ENCODE results near the gene COPRS.

COPRS gene

DNA sequence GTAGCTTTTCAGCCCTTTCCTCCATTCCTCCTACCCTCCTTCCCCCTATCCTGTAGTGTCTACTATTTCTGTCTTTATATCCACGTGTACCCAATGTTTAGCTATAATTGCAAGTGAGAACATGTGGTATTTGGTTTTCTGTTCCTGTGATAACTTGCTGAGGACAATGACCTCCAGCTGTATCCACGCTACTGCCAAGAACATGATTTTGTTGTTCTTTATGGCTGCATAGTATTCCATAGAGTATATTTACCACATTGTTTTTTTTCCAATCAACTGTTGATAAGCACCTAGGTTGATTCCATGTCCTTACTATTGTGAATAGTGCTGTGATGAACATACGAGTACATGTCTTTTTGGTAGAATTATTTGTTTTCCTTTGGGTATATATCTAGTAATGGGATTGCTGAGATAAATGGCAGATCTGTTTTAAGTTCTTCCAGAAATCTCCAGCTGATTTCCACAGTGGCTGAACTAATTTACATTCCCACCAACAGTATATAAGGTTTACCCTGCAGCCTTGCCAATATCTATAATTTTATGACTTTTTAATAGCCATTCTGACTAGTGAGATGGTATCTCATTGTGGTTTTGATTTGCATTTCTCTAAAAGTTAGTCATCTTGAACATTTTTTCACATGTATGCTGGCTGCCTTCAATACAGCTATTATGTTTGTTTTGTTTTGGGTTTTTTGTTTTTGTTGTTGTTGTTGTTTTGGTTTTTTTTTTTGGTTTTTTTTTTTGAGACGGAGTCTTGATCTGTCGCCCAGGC, 10.9 kb upstream of the COPRS start:
- H3K9me3 Mint-ChIP-seq, result no peaks in the 10 kb centered on the region
- intact Hi-C loops (cut with micrococcal nuclease), result no loop called here
- H3K4me1 Mint-ChIP-seq (ENCODE audit: low read depth), result no peaks in the 10 kb centered on the region
- H3K27ac Mint-ChIP-seq, result no peak overlapping the region
- no peak overlapping the region for H3K4me3 Mint-ChIP-seq
- H3K27me3 Mint-ChIP-seq, result no peaks in the 10 kb centered on the region
- H3K36me3 Mint-ChIP-seq (ENCODE audit: low read depth), result peaks cover 100% of the 10 kb centered on the region

DNA sequence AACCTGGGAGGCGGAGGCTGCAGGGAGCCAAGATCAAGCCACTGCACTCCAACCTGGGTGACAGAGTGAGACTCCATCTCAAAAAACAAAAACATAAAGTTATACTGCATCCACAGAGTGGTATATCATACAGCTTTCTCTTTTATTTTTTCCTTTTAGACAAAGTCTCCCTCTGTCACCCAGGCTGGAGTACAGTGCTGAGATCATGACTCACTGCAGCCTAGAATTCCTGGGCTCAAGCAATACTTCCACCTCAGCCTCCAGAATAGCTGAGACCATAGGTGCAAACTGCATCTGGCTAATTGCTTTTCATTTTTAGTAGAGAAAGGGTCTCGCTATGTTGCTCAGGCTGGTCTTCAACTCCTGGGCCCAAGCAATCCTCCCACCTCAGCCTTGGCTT, 10.0 kb upstream of the COPRS start:
- Mint-ChIP-seq H3K27ac (no peak overlapping the region), H3K27me3 (no peaks in the 10 kb centered on the region), H3K4me3 (no peak overlapping the region), H3K4me1 (ENCODE audit: low read depth) (no peaks in the 10 kb centered on the region), H3K9me3 (no peaks in the 10 kb centered on the region), H3K36me3 (ENCODE audit: low read depth) (peaks cover 100% of the 10 kb centered on the region)
- intact Hi-C loops (cut with micrococcal nuclease), result no loop called here

DNA sequence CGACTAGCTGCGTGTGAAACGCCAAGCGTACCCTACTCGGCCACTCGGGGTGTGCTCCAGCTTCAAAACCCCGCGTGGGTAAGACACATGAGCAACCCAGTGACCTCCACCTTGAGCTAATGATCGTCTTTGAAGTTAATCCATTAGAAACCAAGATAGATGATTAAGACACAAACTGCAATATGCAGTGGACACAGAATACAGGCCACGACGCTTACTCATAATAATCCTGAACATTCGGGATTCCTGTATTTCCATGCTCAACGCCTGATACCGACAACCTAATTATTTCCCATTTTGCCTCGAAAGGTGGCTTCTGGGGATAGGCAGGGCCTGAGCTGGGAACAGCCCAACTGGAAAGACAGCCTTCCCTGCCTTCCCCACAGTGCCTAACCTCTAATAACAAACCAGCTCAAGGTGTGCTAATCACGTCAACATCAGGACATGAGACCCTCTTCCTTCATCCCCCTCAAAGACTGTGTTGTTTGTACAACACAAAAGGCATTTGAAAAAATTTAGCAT, 504 bp upstream of the COPRS start:
- Mint-ChIP-seq H3K27ac (no peak overlapping the region), H3K4me3 (peak overlapping the region; percentile 62), H3K27me3 (no peaks in the 10 kb centered on the region), H3K36me3 (ENCODE audit: low read depth) (peaks cover 45% of the 10 kb centered on the region), H3K9me3 (no peaks in the 10 kb centered on the region), H3K4me1 (ENCODE audit: low read depth) (peaks cover 27% of the 10 kb centered on the region)
- intact Hi-C loops (cut with micrococcal nuclease), result loop anchor here (5.0 kb wide), 2 partner anchors 43 to 307 kb away; partner anchors contain the start of gene UTP6

DNA sequence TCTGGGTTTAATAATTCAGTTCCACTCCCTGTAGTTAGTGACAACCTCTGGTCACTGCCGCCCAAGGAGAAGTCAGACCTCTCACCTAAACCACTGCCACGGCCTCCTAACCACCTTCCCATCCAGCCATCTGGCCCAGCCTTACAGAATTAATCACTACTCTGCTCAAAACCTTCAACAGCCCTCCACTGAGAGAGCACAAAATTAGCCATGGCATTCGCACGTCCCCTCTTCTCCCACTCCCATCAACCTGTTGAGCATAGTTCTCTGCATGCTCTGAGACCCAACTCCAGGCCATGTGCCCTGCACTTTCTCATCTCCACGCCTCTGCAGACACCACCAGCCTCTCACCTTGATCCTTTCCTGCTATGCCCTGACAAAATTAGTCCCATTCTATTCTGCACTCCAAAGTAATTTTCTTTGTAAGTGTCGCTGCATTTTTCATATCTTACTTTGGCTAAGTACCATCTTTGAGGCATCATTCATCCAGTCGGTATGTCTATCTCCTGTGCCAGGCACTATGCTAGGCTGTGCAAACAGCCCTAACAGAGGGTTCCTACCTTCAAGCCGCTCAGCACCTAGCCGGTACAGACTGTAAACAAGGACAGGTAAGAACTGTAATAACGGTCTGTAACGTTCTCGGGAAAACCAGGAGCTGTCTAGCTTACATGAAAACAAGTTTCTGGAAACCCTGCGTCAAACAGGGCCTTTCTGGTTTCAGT, 963 bp downstream of the COPRS start:
- no peaks in the 10 kb centered on the region for H3K27me3 Mint-ChIP-seq
- peak overlapping the region; percentile 1 for H3K27ac Mint-ChIP-seq
- H3K9me3 Mint-ChIP-seq, result no peaks in the 10 kb centered on the region
- H3K4me3 Mint-ChIP-seq, result peak overlapping the region; percentile 76
- H3K36me3 Mint-ChIP-seq (ENCODE audit: low read depth), result peaks cover 42% of the 10 kb centered on the region
- intact Hi-C loops (cut with micrococcal nuclease), result loop anchor here (5.0 kb wide), 2 partner anchors 44 to 306 kb away; partner anchors contain the start of gene UTP6
- H3K4me1 Mint-ChIP-seq (ENCODE audit: low read depth), result peaks cover 29% of the 10 kb centered on the region

DNA sequence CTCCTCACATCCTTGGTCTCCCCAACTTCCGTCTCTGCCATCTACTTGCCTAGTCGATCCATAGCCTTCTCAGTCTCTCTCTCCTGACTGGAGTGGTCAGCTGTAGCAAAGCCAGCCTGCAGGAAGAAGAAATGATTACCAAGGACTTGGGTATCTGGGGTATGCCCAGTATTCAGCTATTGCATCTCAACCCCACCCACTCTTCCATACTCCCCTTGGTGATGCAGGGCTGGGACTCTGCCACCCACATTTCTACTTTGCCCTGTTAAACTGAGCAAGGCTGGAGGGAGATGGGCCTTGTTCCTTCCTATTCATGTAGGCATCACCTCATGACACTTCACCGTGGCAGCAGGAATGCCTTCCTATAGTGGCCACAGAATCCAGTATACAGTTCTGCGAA, 2.3 kb downstream of the COPRS start:
- no peak overlapping the region for H3K27ac Mint-ChIP-seq
- H3K36me3 Mint-ChIP-seq (ENCODE audit: low read depth), result peaks cover 42% of the 10 kb centered on the region
- no peak overlapping the region for H3K4me3 Mint-ChIP-seq
- peaks cover 29% of the 10 kb centered on the region for H3K4me1 Mint-ChIP-seq (ENCODE audit: low read depth)
- no peaks in the 10 kb centered on the region for H3K27me3 Mint-ChIP-seq
- H3K9me3 Mint-ChIP-seq, result no peaks in the 10 kb centered on the region
- intact Hi-C loops (cut with micrococcal nuclease), result loop anchor here (5.0 kb wide), 2 partner anchors 46 to 304 kb away; partner anchors contain the start of gene UTP6

DNA sequence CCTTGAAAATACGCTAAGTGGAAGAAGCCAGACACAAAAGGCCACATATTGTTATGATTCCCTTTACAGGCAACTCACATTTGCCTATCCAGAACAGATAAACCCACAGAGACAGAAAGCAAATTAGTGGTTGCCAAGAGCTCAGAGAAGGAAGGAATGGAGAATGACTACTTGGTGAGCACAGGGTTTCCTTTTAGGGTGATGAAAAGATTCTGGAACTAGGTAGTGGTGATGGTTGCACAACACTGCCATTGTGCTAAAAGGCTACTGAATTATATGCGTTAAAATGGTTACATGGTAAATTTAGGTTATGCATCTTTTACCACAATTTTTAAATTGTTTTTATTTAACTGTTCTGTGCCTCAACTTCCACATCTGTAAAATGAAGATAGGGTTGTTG, 4.4 kb downstream of the COPRS start:
- no peaks in the 10 kb centered on the region for H3K27me3 Mint-ChIP-seq
- no peak overlapping the region for H3K27ac Mint-ChIP-seq
- no peaks in the 10 kb centered on the region for H3K9me3 Mint-ChIP-seq
- H3K36me3 Mint-ChIP-seq (ENCODE audit: low read depth), result peaks cover 49% of the 10 kb centered on the region
- H3K4me3 Mint-ChIP-seq, result no peak overlapping the region
- peaks cover 27% of the 10 kb centered on the region for H3K4me1 Mint-ChIP-seq (ENCODE audit: low read depth)
- intact Hi-C loops (cut with micrococcal nuclease), result loop anchor here (5.0 kb wide), 2 partner anchors 48 to 302 kb away; partner anchors contain the start of gene UTP6

DNA sequence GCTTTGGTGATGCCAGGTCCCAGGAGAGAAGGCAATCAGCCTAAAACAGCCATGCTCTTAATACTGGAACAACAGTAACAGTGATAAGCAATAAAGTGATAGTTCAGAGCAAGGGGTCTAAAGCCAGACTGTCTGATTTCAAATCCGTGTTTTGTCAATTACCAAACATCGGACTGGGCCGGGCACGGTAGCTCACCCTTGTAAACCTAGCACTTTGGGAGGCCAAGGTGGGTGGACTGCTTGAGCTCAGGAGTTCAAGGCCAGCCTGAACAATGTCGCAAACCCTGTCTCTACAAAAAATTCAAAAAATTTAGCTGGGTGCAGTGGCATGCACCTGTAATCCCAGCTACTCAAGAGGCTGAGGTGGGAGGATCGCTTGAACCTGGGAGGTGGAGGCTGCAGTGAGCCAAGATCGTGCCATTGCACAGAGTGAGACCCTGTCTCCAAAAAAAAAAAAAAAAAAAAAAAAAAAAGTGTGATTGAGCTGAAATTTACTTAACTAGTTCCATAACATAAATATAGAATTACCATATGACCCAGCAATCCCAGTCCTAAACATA, 5.1 kb downstream of the COPRS start:
- Mint-ChIP-seq H3K4me1 (ENCODE audit: low read depth) (peaks cover 25% of the 10 kb centered on the region), H3K9me3 (no peaks in the 10 kb centered on the region), H3K4me3 (no peak overlapping the region), H3K27me3 (no peaks in the 10 kb centered on the region), H3K27ac (no peak overlapping the region), H3K36me3 (ENCODE audit: low read depth) (peaks cover 49% of the 10 kb centered on the region)
- intact Hi-C loops (cut with micrococcal nuclease), result no loop called here

DNA sequence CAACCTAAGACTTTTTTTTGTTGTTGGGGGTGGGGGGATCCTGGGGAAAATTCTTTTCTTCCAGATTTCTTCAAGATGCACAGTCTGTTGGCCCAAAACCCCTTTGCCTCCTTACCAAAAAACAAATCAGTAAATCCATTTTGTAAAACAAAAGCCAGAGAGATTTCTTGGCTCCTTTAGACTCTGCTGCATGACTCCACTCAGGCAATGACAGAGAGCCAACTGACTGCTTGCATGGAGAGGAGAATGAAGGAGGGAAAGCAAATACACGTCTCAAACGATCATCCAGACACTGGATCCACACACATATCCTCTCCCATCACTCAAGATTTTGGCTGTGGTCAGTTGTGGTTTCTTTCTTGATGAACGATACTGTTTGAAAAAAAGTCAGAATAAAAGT, 13.8 kb downstream of the COPRS start:
- no peak overlapping the region for H3K27ac Mint-ChIP-seq
- H3K27me3 Mint-ChIP-seq, result peaks cover 2% of the 10 kb centered on the region
- H3K4me3 Mint-ChIP-seq, result no peak overlapping the region
- intact Hi-C loops (cut with micrococcal nuclease), result no loop called here
- H3K9me3 Mint-ChIP-seq, result no peaks in the 10 kb centered on the region
- H3K36me3 Mint-ChIP-seq (ENCODE audit: low read depth), result no peaks in the 10 kb centered on the region
- peaks cover 4% of the 10 kb centered on the region for H3K4me1 Mint-ChIP-seq (ENCODE audit: low read depth)

DNA sequence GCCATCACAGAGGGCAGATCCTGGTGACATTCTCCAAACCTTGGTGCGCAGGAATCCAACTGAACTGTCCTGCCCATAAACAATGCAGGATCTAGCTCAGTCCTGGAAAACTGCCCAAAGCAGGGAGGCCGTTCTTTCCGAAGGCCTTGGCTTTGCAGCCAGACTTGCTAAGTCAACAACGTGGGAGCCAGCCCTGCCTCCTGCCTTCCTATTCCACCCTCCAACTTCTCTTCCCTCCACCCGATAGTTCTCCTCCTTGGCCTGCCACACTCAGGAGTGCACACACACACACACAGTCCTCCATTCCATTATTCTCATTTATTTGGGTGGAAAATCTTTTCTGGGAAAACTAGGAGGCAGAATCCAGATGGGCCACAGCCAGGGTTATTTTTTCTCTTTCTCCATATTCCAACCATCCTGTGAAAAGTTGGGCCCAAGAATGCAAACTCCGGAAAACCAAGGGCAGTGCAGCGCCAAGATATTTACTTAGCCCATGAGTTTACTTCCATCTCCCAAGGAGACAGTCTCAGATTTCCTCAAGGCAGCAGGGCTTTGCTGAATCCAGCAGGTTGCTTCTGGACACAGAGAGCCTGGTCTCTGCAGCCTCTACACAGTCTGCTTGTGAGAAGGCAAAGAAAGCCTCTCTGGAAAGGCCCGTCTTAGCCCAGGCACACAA, 15.8 kb downstream of the COPRS start:
- Mint-ChIP-seq H3K4me1 (ENCODE audit: low read depth) (peaks cover 9% of the 10 kb centered on the region), H3K27me3 (peaks cover 2% of the 10 kb centered on the region), H3K4me3 (no peak overlapping the region), H3K9me3 (no peaks in the 10 kb centered on the region), H3K27ac (no peak overlapping the region), H3K36me3 (ENCODE audit: low read depth) (no peaks in the 10 kb centered on the region)
- intact Hi-C loops (cut with micrococcal nuclease), result no loop called here

DNA sequence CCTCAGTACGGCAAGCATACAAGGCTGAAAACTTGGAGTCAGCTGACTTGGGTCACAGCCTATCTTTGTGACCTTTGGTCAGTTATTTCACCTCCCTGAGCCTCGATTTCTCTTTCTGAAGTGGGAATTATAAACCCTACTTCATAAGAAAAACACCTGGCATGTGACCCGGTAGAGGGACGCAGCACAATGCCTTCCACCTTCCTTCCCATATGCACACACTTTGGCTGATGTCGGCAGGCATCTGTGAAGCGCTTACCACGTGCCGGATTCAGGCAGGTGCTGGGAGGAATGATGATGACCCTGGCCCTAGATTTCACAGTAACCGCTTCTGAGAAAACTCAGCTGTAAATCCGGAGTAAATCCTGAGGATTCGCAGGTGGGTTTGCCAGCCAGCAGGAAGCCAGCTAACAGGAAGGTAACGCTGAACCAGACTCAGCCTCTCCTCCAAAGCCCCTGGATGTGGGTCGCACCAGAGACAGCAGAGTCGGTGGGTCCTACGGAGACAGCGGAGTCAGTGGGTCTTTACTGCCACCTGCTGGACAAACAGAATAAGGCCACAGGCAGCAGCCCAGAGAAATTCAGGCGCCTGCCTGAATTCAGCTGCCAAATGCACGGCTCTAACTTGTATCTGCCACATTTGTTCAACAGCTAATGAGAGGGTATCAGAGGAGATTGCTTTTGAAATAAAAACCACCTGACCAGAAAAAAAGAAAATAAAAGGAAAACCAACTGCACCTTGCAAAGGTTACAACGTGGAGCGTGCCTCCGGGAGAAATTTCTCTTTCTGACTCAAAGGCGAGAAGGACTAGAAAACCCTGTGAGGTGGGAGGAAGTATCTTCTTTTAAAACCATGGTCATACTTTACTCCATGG, 16.6 kb downstream of the COPRS start:
- H3K27ac Mint-ChIP-seq, result no peak overlapping the region
- H3K9me3 Mint-ChIP-seq, result no peaks in the 10 kb centered on the region
- H3K36me3 Mint-ChIP-seq (ENCODE audit: low read depth), result no peaks in the 10 kb centered on the region
- intact Hi-C loops (cut with micrococcal nuclease), result loop anchor here (1.0 kb wide), 2 partner anchors 284 to 405 kb away; no protein-coding TSS in a partner anchor
- H3K27me3 Mint-ChIP-seq, result peaks cover 2% of the 10 kb centered on the region
- H3K4me1 Mint-ChIP-seq (ENCODE audit: low read depth), result peaks cover 9% of the 10 kb centered on the region
- no peak overlapping the region for H3K4me3 Mint-ChIP-seq

DNA sequence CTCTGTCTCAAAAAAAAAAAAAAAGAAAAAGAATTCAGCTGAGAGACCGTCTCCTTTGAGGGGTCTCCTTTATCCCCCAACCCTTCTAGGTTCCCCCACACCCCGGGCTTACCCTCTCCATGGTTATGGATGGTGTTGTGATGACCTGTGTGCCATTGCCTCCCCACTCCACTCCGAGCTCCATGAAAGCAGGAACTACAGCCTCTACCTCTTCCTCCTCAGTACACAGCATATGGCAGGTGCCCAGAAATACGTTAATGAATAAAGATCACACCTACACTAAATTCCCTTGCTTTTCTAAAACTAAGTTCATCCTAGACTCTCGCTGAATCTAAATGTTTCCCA, 17.2 kb downstream of the COPRS start:
- Mint-ChIP-seq H3K27me3 (peaks cover 2% of the 10 kb centered on the region), H3K36me3 (ENCODE audit: low read depth) (no peaks in the 10 kb centered on the region), H3K9me3 (no peaks in the 10 kb centered on the region), H3K4me3 (no peak overlapping the region), H3K4me1 (ENCODE audit: low read depth) (peaks cover 9% of the 10 kb centered on the region), H3K27ac (no peak overlapping the region)
- intact Hi-C loops (cut with micrococcal nuclease), result loop anchor here (1.0 kb wide), 2 partner anchors 284 to 405 kb away; no protein-coding TSS in a partner anchor

DNA sequence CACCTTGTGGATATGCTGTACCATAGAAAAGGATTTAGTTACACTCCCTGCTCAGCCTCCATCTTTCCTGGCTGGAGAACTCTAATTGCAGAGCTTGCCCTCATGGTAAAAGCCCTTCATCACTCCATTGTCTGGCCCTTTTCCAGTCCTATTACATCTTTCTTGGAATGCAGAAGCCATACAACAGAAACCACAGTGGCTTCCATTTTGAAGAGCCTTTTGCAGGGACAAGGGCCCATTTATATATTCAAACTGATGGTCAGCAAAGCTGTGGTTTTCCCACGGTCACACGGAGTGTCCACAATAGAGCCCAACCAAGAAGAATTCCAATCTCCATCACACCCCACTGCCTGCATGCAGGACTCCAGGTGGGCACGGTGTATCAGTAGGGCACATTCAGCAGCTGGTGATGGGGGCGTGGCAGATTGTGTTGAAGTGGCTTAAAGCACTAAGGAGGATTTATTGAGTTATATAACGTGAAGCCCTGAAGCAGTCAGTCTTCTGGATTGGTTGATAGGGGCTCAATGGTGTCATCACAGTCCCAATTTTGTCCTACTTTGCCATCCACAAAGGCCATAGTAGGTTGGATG, 20.3 kb downstream of the COPRS start:
- H3K4me1 Mint-ChIP-seq (ENCODE audit: low read depth), result peaks cover 12% of the 10 kb centered on the region
- peaks cover 2% of the 10 kb centered on the region for H3K27me3 Mint-ChIP-seq
- intact Hi-C loops (cut with micrococcal nuclease), result no loop called here
- no peaks in the 10 kb centered on the region for H3K36me3 Mint-ChIP-seq (ENCODE audit: low read depth)
- H3K27ac Mint-ChIP-seq, result no peak overlapping the region
- H3K9me3 Mint-ChIP-seq, result no peaks in the 10 kb centered on the region
- no peak overlapping the region for H3K4me3 Mint-ChIP-seq

DNA sequence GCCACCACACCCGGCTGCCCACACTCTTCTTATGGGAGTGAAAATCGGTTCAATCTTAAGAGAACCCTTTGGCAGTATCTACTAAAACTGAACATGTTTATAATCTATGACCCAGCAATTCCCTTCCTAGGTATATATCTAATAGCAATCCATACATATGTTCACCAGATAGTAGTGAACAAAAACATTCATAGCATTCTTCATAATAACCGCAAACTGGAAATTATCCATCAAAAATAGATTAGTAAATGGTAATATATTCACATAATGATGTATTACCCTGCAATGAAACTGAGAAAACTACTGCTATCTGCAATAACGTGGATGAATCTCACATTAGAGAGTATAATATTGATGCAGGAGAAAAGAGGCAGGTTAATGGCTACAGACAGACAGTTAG, 23.1 kb downstream of the COPRS start:
- Mint-ChIP-seq H3K9me3 (no peaks in the 10 kb centered on the region), H3K27me3 (peaks cover 3% of the 10 kb centered on the region), H3K4me3 (no peak overlapping the region), H3K36me3 (ENCODE audit: low read depth) (no peaks in the 10 kb centered on the region), H3K27ac (no peak overlapping the region), H3K4me1 (ENCODE audit: low read depth) (peaks cover 16% of the 10 kb centered on the region)
- intact Hi-C loops (cut with micrococcal nuclease), result no loop called here
